GM12865 (cell line): ENCODE results near the gene FBXO42.
"Not testable (repeated sequence)": the region's sequence is repeated elsewhere in the genome, so short reads cannot be mapped to it uniquely, and the experiment has no call there.

ENCODE experiments used
- DNase-seq: peaks from one replicate; pipeline ENCODE4 v3.0.0; 2010; ENCODE audit warnings: low read depth
- H3K4me3 ChIP-seq: 2 replicates; pipeline ENCODE4 v1.5.1; 2011; ENCODE audit warnings: mild to moderate bottlenecking, low read depth, low read length, control low read depth
- TF ChIP-seq, protein P1 (sequence below): IDR thresholded peaks from 2 replicates; pipeline ENCODE4 v1.5.1; 2011; ENCODE audit warnings: low read length, control low read depth, low read depth, inconsistent platforms; ENCODE audit not compliant: insufficient read depth; ENCODE audit errors: missing control alignments

Gene FBXO42

GRCh38 chr1:16226490-16227179 lies 125.6 kb downstream of the FBXO42 start:
- H3K4me3 ChIP-seq: no peak overlapping the region
- no peak for DNase-seq
- TF ChIP-seq, protein P1, sequence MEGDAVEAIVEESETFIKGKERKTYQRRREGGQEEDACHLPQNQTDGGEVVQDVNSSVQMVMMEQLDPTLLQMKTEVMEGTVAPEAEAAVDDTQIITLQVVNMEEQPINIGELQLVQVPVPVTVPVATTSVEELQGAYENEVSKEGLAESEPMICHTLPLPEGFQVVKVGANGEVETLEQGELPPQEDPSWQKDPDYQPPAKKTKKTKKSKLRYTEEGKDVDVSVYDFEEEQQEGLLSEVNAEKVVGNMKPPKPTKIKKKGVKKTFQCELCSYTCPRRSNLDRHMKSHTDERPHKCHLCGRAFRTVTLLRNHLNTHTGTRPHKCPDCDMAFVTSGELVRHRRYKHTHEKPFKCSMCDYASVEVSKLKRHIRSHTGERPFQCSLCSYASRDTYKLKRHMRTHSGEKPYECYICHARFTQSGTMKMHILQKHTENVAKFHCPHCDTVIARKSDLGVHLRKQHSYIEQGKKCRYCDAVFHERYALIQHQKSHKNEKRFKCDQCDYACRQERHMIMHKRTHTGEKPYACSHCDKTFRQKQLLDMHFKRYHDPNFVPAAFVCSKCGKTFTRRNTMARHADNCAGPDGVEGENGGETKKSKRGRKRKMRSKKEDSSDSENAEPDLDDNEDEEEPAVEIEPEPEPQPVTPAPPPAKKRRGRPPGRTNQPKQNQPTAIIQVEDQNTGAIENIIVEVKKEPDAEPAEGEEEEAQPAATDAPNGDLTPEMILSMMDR: no peak

- DNase-seq: no peak
- TF ChIP-seq, protein P1: no peak
- H3K4me3 ChIP-seq: no peak overlapping the region
Measured at GRCh38 chr1:16226129-16226489, 126.2 kb downstream of the FBXO42 start.

DNA sequence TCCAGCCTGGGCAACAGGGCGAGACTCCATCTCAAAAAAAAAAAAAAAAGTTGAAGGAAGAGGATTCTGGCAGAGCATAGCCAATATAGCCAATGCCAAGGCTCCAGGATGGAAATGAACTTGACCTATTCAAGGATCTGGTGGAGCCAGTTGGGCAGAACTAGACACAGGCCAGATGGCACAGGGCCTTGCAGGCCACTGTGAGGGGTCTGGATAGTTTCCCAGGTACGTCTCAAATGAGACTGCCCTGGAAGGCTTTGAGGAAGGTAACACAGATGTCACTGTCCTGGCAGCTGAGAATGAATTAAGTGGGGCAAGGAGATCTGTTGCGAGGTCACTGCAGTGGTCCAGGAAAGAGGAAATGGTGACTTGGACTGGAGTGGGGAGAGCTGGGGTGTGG lies 127.8 kb downstream of the FBXO42 start:
- TF ChIP-seq, protein P1: no peak
- H3K4me3 ChIP-seq: no peak overlapping the region
- DNase-seq: no peak

GRCh38 chr1:16222716-16223115 lies 129.6 kb downstream of the FBXO42 start:
- not testable (repeated sequence) for DNase-seq

DNA sequence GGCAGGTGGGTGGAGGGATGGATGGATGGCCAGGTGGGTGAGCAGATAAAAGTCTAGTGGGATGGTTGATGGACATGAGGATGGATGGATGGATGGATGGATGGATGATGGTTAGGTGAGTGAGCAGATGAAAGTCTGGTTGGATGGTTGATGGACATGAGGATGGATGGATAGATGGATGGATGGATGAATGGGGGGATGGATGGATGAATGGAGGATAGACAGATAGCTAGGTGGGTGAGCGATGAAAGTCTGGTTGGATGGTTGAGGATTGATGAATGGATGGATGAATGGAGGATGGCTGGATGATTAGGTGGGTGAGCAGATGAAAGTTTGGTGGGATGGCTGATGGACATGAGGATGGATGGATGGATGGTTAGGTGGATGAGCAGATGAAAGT lies 130.8 kb downstream of the FBXO42 start:
- H3K4me3 ChIP-seq: no peak overlapping the region
- DNase-seq: no peak
- TF ChIP-seq, protein P1: no peak

More at GRCh38 chr1:16222716-16223115, 129.6 kb downstream of the FBXO42 start:
- not testable (repeated sequence) for H3K4me3 ChIP-seq

- TF ChIP-seq, protein P1: no peak
- DNase-seq: no peak
- H3K4me3 ChIP-seq: no peak overlapping the region
Measured at GRCh38 chr1:16219968-16220500, 132.2 kb downstream of the FBXO42 start.

GRCh38 chr1:16218674-16219071 lies 133.6 kb downstream of the FBXO42 start:
- no peak overlapping the region for H3K4me3 ChIP-seq
- TF ChIP-seq, protein P1: no peak

More at GRCh38 chr1:16218674-16219071, 133.6 kb downstream of the FBXO42 start:
- no peak for DNase-seq
